Suppressor macrophage treated with lipopolysaccharide for 4 hours (primary cell): ENCODE results near the gene HDAC4.

Experiments used
- DNase-seq: peaks from one replicate; pipeline ENCODE4 v3.0.0-alpha.2; 2020

HDAC4 gene

DNA sequence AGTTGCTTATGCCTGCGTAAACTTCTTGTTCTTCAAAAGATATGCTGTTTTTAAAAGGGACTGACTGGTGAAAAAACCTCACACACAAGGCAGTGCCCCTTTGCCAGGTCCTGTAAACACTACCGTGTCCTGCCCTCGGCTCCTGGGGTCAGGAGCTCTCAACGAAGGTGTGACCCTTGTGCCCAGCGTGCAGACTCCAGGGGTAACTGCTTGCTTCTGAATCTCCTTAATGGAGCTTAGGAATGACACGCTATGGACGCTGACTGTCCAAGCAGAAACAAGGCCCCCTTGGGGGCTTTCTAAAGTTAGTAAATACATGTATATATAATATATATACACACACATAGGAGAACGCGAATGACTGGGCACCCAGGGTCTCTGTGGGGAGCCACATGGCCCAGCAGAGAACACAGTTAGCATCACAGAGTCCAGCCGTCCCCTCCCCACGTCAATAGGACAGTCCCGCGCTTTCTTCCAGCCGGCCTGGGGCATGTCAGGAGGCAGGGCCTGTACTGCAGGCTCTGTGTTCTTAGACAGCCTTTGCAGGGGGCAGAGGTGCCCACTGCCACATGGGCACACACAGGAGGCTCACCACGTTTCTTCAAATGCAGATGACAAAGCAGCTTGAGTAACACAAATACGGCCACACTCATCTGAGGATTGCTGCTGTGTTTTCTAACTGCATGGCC is 96.1 kb downstream of the HDAC4 start:
- no peak for DNase-seq

DNA sequence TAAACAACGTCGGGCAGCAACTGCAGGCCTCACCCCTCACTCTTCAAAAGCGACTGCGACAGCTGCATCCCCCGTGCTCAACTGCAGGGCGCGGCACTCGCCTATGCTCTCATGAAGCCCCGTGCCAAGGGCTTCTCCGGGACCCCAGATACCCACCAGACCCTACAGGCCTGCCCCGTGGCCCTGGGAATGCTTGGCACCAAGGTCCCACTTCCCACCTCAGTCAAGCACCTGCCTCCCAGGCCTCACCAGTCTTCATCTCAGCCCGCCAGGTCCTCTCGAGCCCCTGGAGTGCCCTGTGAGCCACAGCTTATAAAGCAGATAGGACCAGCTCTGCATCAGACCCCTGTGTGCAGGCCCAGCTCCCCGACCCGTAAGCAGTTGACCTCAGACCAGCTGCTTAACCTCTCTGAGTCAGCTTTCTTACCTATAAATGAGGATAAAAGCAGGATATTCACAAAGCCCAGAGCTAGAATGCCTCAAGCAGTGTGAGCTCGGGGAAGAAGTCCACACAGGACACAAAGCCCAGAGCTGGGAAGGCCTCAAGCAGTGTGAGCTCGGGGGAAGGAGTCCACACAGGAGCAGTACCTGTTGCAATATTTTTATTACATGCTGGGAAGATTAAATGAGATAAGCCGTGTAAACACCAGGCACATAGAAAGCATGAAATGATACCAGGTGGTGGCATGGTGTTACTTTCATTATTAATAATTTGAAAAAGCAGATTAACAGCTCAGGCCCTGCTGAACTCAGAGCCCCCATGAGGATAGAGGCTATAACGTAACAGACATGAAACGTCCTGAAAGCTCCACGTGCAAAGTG is 96.9 kb downstream of the HDAC4 start:
- no peak for DNase-seq

DNA sequence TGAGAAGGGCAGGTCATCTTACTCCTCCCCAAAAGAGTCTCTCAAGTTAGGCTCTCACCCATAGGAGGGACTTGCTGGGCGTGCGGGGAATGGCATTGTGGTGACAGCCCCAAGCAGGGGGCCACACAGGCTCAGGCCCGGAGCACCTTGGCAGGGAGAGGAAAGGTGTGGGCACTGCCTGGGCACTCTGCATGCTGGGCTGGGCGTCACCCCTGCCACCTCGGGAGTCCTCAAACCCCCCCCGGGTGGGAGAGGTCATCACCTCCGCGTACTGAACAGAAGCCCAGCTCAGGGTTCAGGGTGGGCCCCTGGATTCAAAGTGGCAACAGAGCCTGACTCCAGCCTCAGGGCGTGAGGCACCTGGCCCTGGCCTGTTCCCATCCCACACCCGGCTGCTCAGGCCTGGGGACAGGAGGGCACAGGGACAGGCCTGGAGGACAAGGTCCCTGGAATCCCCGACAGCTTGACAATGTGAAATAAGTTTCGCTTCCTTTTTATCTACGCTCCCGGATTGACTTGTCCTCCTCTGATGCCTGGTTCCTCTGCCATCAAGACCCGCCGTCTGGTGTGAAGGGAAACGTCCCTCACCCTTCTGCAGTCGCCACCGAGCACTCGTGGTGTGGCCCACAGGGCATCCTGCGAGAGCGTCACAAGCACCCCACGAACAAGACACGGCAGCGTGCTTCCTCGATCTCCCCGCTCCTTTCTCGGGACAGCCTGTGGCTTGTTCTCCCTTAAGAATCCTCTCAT is 97.8 kb downstream of the HDAC4 start:
- peak; percentile 79 for DNase-seq

DNA sequence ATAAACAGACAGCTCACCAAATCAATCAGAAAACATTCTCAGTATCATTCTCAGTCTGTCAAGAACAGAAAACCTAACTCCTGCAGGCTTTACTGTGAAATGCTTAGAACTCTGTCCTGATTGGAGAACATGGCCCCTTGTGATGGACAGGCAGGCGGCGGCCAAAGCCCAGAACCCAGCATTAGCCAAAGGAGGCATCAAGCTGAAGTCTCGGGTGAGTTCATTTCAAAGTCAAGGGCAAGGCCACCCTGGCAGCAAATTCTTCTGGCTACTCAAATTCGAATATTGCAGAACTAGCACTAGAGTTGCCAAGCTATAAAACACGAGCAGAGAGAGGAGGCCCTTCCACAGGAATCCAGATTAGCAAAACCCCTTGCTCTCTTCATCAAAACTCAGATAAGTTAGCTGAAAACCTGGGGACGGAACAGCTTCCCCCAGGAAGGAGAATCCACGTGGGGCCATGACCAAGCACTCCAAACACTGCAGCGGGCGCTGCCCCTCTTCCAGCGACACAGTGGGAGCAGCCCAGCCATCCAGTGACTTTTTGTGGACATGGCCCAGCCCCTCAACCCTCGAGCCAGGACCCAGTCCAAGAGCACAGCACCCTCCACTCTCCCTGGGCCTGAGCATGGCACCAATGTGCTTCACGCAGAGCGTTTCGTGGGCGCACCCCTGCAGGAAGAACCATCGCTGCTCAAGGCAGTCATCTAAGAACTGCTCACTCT is 98.6 kb downstream of the HDAC4 start:
- DNase-seq = no peak

DNA sequence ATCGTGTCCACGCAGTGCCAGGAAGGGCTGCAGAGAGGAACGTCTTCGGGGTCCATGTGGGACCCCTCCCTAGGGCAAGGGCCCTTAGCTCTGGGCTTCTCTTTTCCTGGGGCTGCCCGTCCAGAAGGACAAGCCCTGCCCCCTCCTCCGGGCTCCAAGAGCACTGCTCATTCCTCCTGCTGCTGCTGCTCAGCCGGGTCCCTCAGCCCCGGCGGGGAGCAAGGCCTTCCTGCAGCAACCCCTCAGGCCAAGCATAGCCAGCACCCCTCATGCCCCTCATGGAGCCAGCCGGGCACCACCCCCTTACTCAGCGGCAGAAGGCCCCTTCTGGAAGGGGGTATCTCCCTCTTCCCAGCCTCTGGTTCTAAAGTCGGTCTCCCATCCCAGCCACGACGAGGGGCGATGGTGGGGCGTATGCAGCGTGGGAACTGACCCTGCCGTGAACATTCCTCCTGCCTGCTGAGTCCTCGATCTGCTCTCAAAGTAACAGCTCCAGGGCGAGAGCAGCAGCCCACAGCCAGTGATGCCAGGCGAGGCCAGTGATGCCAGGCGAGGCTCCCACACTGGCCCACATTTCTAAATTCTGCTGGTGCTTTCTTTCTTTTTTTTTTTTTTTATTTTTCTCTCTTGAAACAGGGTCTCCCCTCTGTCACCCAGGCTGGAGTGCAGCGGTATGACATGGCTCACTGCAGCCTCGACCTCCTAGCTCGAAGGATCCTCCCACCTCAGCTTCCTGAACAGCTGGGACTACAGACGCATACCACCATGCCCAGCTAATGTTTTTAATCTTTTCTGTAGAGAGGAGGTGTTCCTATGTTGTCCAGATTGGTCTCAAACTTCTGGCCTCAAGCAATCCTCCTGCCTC is 99.7 kb downstream of the HDAC4 start:
- no peak for DNase-seq

DNA sequence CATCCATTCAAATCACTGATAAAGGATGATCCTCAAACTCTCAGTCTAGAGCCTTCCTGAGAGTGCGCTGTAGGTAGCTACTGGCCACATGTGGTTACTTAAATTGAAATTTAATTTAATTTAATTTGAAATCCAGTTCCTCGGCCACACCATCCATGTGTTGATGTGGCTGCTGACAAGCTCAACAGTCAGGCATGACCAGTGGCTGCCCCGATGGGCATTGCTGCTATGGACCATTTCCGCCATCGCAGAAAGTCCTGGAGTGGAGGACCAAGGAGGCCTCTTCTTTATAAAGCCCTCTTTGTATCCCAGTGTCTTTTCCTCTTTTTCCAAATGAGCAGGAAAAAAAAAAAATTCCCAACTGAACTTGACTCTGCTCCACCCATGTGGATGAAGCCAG is 100.6 kb downstream of the HDAC4 start:
- DNase-seq = no peak

DNA sequence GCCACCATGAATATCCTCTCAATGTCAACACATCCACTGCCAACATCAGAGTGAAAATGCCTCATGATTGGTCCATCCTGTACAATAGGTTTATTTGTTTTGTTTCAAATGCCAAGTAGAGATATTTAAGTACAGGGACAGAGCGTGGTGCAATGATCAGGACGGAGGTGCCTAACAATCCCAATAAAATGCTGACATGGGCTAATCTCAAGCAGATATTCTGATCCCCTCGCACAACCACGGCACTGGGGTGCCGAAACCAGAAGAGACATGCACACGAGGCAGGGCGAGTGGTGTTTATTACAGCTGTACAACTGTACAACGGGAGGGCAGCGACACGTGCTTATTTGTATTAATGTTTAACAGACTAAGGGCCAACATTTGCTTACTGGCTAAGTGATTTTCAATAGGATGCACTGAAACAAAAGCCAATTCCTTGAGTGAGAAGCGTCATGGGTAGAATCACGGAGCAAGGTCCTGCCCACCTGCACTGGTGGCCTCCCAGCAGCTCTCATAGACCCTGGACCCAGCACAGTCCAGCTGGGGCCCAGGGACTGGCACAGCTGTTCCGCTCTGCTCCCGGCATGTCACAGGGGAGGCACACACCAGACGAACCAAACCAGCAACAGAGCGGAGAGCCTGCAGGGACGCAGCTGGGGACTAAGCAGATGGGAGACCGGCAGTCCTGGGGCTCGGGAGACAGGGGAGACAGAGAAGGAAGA is 101.4 kb downstream of the HDAC4 start:
- no peak for DNase-seq

DNA sequence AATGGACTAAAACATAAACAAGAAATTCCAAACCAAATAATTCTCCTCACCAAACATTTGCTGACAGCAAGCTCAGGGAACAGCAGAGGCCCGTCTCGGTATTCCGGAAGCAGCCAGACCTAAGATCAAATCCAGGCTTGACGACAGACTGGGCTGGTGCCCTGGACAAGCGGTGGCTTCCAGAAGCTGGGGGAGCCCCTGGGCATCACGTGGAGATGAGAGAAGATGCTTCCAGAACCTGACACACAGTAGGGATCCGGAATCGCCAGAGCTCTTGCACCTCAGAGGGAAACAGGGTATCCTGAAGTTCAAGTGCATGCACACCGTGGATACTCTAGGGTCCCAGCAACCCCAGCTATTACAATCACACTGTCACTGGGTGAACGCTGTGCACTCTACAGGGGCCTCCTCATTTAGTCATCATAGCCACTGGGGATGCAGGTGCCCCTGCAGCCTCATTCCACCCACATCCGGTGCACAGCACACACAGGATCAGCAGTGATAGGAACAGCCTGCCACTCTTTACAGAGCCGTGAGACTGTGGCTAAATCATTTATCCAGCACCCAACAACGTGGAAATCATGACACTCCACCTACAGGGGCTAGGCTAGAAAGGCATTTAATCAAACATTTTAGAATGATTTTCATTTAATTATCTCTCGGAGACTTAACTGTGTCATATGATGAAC is 102.6 kb downstream of the HDAC4 start:
- DNase-seq = no peak

DNA sequence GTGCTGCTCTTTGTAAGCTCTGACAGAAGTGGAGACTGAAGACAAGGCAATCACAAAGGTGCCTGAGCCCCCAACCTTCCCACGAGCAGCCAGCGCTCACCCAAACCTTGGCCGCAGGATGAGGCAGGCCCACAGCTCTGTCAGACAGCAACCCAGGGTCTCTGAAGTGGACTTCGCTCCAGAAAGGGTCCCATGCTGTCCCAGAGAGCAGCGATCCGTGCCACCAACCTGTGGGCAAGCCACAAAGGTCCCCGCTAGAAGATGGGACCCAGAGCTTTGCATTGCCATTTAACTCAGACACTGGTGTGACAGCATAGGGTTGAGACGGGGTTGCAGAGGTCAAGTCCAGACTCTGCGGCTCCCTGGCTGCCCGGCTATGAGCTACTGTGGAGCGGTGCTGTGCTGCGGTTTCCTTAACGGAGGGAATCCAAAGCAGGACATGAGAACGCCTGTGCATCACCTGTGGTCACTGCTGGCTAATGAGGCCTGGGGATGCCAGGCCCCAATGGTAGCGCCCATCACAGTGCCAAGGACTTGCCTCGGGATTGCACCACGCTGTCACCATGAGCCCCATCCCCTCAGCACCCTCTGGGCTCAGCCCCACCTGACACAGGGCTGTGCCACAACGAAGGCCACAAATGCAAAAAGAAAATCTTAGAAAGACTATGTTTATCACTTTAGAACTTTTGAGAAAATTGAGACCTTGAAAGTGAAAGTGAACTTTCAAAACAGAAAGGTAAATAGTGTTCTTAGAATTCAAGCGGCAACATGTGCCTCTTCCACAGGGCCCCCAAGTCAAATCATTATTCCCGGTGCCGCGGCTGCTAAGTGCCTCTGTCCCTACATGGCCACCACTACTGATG is 103.4 kb downstream of the HDAC4 start:
- no peak for DNase-seq

DNA sequence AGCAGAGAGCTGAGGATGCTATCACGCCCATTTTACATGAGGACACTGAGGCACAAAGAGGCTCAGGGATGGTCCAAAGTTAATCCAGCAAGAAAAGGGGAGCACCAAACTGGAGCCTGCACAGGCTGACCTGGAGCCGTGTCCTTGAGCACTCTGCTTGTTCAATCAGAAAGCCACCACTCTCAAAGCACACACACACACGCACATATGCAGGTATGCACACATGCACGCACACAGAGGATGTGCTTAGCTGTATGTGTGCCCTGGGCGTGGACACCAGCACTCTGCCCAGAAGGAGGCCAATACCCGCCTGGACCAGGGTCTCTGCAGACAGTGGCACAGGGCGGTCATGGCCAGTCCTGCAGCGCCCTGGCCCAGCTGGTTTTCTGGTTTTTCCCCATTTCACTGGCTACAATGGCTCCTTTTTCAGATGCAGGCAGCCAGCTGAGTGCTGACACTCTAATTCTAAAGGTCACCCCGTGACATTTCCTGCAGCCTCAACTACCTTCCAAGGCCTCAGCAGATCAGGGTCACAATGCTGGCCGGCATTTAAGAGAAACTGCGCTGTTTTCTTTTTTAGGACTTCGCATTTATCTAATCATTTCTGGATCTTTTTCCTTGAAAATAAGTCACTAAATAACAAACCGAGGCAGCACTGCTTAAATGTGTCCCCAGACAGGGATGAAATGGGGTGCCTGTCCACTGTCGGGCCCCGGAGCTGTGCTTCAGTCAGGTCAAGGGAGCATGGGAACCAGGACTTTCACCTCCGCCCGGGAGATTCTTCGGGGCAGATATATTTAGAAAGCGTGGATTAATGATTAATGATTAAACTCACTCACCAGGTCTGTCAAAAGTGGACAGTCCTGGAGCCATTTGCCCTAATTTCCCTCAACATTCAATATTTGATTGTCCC is 104.5 kb downstream of the HDAC4 start:
- DNase-seq = no peak

DNA sequence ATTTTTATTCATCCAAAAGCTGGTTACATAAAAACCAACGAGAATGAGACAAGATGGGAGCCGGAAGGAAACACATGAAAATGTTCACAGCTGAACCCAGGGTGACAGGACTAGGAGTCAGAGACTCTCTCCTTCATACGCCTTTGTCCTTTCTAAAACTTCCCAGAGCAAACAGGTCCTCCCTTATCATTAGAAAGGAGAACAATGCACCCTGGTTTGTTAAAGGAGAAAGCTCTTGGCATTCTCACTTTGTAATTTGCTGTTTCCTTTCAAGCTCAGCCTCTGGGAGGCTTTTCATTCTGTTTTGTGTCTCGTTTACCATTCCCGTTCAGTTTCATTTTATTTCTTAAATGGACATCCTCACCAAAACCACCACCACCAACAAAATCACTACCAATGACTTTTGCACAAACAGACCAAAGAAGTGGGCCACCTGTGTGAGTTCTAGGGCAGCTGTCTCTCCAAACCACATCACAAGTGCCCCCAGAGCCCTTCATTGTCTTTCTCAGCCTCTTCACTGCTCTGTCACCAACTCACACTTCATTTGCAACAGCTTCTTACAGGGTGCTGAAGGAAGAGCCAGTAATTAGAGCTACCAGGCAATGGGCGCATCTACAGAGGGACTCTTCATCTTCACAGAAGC is 105.3 kb downstream of the HDAC4 start:
- no peak for DNase-seq

DNA sequence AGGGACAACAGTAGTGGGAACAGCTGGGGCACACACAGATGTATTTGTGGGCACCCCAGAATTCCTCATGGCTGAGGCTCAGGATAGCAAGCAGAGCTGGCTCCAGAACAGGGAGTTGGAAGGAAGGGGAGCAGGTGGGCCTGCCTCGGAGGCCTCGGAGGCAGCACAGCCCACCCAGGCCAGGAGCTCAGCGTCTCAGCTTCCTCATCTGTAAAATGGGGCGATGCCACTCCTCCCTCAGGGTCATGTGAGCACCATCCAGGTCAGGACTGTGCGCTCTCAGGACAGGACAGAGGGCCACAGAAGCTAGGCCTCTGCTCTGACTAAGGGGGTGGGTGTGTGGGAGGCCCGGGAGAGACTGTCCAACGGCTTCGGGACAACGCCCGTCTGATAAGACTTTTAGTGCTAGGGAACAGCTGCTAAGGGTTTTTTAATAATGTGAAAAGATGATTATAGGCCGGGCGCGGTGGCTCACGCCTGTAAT is 106.2 kb downstream of the HDAC4 start:
- DNase-seq = no peak

DNA sequence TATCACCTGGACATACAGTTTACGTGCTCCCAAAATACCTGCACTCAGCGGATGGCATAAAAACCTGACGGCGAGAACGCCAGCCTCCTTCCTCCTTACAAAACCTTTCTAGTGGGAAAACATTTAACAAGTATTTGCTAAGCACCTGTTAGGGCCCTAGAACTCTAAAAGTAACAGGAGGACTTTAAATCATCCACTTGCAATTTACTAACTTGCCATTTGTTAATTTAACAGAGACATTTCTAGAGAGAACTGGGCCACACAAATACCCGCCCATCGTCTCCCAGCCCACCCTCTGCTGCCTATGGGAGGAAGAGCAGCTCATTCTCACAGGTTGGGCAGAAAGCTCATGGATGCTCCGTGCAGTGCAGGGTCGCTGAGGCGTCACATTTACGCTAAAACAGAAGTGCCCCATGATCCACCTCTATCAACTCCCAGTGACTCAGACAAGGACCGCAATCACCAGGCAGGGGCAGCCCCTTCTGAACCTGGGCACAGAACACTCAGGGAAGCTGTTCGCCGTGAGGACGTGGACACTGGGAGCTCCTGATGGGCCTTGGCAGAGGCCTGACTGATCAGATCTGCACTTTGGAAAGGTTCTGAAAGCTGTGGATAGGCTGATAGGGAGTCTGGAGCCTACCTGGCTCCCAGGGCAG is 106.9 kb downstream of the HDAC4 start:
- no peak for DNase-seq

DNA sequence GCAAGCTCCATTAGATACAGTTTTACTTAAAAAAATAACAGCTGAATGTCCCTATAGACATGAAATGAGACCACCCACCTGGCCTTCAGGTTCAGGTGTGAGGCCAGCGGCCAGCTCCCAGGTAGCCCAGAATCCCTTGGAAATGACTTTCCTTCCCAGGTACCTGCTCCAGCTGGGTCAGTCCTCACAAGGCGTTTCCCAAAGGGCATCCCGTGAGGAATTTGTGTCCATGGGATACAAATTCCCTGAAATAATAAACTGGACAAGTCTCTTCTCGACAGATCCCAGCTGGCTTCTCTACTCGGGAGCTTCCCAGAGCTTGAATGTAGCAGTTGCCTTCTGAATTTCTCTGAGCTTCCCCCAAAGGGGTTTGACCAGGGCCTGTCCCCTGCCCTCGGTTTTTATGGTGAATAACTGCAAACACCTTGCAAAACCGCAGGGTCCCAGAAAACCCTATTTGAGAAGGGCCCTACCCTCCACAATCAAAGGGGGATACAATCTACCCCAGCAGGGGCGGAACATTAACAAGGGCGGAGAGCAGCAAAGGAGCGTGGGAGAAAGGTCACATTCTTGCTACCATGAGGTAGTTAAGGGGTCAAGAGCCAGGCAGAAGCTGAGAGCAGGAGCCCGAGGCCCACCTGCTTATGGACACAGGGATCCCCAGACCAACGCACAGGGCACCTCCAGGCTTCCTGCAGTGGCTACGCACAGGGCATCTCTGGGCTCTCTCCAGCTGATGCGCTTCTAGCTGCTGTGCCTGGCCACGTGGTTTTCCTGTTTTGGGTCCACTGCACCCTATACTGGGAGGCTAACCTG is 107.7 kb downstream of the HDAC4 start:
- DNase-seq = no peak

DNA sequence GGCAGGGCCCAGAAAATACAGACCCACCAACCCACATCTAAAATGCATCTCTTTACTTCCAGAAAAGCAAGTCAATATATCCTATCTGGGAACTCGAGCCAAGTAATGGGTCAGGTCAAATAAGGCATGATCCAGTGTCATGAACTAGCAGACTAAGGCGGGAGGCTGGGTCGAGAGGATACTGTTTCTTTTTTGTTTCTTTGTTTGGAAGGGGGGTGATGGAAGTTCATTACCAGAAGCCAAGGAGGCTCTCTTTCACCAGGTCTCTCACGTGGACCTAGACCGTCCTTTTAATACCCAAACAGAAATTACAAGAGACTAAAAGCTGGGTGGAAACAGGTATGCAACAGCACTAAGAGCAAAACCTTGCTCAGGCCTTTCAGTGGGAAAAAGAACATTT is 108.3 kb downstream of the HDAC4 start:
- no peak for DNase-seq
